ENCODE data around the gene CMTM3.

DNA sequence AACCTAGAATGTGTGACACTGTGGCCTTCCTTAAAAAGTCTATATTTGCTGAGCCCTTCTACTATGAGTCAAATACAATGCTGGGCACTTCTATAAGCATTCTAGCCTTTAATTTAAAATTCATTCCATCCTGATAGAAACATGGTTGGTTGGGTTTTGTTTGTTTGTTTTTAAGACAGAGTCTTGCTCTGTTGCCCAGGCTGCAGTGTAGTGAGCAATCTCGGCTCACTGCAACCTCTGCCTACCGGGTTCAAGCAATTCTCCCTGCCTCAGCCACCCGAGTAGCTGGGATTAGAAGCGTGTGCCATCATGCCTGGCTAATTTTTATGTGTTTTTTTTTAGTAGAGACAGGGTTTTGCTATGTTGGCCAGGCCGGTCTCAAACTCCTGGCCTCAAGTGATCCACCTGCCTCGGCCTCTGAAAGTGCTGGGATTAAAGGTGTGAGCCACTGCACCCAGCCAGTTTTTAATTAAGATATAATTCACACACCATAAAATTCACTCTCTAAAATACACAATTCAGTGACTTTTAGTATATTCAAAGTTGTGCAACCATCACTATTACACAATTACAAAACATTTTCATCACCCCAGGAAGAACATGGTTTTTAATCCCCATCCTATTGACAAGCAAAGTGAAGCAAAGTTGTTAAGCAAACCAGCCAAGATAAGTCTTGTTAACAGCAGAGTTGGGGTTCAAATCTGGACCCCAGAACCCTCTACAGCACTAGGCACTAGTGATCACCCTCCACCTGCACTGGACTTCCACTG, 49.3 kb downstream of the CMTM3 start:
- TF ChIP-seq, protein P1, sequence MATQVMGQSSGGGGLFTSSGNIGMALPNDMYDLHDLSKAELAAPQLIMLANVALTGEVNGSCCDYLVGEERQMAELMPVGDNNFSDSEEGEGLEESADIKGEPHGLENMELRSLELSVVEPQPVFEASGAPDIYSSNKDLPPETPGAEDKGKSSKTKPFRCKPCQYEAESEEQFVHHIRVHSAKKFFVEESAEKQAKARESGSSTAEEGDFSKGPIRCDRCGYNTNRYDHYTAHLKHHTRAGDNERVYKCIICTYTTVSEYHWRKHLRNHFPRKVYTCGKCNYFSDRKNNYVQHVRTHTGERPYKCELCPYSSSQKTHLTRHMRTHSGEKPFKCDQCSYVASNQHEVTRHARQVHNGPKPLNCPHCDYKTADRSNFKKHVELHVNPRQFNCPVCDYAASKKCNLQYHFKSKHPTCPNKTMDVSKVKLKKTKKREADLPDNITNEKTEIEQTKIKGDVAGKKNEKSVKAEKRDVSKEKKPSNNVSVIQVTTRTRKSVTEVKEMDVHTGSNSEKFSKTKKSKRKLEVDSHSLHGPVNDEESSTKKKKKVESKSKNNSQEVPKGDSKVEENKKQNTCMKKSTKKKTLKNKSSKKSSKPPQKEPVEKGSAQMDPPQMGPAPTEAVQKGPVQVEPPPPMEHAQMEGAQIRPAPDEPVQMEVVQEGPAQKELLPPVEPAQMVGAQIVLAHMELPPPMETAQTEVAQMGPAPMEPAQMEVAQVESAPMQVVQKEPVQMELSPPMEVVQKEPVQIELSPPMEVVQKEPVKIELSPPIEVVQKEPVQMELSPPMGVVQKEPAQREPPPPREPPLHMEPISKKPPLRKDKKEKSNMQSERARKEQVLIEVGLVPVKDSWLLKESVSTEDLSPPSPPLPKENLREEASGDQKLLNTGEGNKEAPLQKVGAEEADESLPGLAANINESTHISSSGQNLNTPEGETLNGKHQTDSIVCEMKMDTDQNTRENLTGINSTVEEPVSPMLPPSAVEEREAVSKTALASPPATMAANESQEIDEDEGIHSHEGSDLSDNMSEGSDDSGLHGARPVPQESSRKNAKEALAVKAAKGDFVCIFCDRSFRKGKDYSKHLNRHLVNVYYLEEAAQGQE (IDR thresholded peaks at IDR 0.05) = no peak
- TF ChIP-seq, protein P2, sequence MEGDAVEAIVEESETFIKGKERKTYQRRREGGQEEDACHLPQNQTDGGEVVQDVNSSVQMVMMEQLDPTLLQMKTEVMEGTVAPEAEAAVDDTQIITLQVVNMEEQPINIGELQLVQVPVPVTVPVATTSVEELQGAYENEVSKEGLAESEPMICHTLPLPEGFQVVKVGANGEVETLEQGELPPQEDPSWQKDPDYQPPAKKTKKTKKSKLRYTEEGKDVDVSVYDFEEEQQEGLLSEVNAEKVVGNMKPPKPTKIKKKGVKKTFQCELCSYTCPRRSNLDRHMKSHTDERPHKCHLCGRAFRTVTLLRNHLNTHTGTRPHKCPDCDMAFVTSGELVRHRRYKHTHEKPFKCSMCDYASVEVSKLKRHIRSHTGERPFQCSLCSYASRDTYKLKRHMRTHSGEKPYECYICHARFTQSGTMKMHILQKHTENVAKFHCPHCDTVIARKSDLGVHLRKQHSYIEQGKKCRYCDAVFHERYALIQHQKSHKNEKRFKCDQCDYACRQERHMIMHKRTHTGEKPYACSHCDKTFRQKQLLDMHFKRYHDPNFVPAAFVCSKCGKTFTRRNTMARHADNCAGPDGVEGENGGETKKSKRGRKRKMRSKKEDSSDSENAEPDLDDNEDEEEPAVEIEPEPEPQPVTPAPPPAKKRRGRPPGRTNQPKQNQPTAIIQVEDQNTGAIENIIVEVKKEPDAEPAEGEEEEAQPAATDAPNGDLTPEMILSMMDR (IDR thresholded peaks at IDR 0.05; ENCODE audit: low read depth, low read length, missing input control) = no peak
- no peak for TF ChIP-seq EGR1 (IDR thresholded peaks at IDR 0.05; ENCODE audit: low read depth in 2 of 2)

All from liver (tissue), 3 donors.